SK-N-SH treated with all-trans-retinoic acid at 6 μM for 48 hours (cell line): ENCODE data around the gene MCU.

ENCODE experiments used
- ATAC-seq: fragments of 200-7000 bp; cut with Tn5 transposase; 3 replicates; pipeline ENCODE4 v1.9.1; 2020; ENCODE audit warnings: mild to moderate bottlenecking, moderate library complexity
- ARNTL ChIP-seq: fragments of 450-650 bp; formaldehyde crosslinking; IDR thresholded peaks from 2 replicates; pipeline ENCODE4 v1.5.0; 2020; ENCODE audit warnings: low read depth, mild to moderate bottlenecking, moderate library complexity, borderline replicate concordance
- BACH2 ChIP-seq: fragments of 250-450 bp; sonication (Bioruptor Pico); IDR thresholded peaks from 2 replicates; pipeline ENCODE4 v1.9.0; 2021; ENCODE audit warnings: mild to moderate bottlenecking, borderline replicate concordance
- ESRRG ChIP-seq: fragments of 250-450 bp; sonication (Bioruptor Pico); IDR thresholded peaks from 2 replicates; pipeline ENCODE4 v1.6.1; 2021; ENCODE audit warnings: mild to moderate bottlenecking
- GLIS3 ChIP-seq: fragments of 250-450 bp; sonication (Bioruptor Pico); IDR thresholded peaks from 2 replicates; pipeline ENCODE4 v1.5.0; 2020; ENCODE audit warnings: mild to moderate bottlenecking, moderate library complexity
- PPARA ChIP-seq: fragments of 250-450 bp; sonication (Bioruptor Pico); IDR thresholded peaks from 2 replicates; pipeline ENCODE4 v1.5.0; 2020; ENCODE audit warnings: mild to moderate bottlenecking, borderline replicate concordance
- RARB ChIP-seq: fragments of 250-450 bp; sonication (Bioruptor Pico); IDR thresholded peaks from 2 replicates; pipeline ENCODE4 v1.8.0; 2021; ENCODE audit warnings: mild to moderate bottlenecking, moderate library complexity
- SNAI2 ChIP-seq: fragments of 250-450 bp; sonication (Bioruptor Pico); IDR thresholded peaks from 2 replicates; pipeline ENCODE4 v1.5.0; 2020; ENCODE audit warnings: mild to moderate bottlenecking, moderate library complexity
- TCF4 ChIP-seq: fragments of 250-450 bp; sonication (Bioruptor Pico); IDR thresholded peaks from 2 replicates; pipeline ENCODE4 v1.8.0; 2021; ENCODE audit warnings: mild to moderate bottlenecking, moderate library complexity, borderline replicate concordance
- TOX ChIP-seq: fragments of 250-450 bp; sonication (Bioruptor Pico); IDR thresholded peaks from 2 replicates; pipeline ENCODE4 v1.8.0; 2021; ENCODE audit warnings: mild to moderate bottlenecking, moderate library complexity, borderline replicate concordance
- ZC3H10 ChIP-seq: fragments of 250-450 bp; sonication (Bioruptor Pico); IDR thresholded peaks from 2 replicates; pipeline ENCODE4 v1.5.1; 2021; ENCODE audit warnings: mild to moderate bottlenecking, moderate library complexity
- ZFP3 ChIP-seq: fragments of 250-450 bp; sonication (Bioruptor Pico); IDR thresholded peaks from 2 replicates; pipeline ENCODE4 v1.5.0; 2020; ENCODE audit warnings: mild to moderate bottlenecking, moderate library complexity
- ZFP30 ChIP-seq: fragments of 450-650 bp; formaldehyde crosslinking; IDR thresholded peaks from 2 replicates; pipeline ENCODE4 v1.5.0; 2022; ENCODE audit warnings: mild to moderate bottlenecking, moderate library complexity
- ZNF565 ChIP-seq: fragments of 450-650 bp; formaldehyde crosslinking; conservative IDR thresholded peaks from 2 replicates; pipeline ENCODE4 v1.5.0; 2020; ENCODE audit warnings: low read depth, mild to moderate bottlenecking, moderate library complexity
- ZNF70 ChIP-seq: fragments of 450-650 bp; formaldehyde crosslinking; IDR thresholded peaks from 2 replicates; pipeline ENCODE4 v1.5.0; 2020; ENCODE audit warnings: mild to moderate bottlenecking, moderate library complexity
- ZNF8 ChIP-seq: fragments of 450-650 bp; formaldehyde crosslinking; IDR thresholded peaks from 2 replicates; pipeline ENCODE4 v1.5.0; 2020; ENCODE audit warnings: mild to moderate bottlenecking, moderate library complexity
- TF ChIP-seq, protein P1 (sequence below): fragments of 250-450 bp; sonication (Bioruptor Pico); IDR thresholded peaks from 2 replicates; pipeline ENCODE4 v1.5.0; 2020; ENCODE audit warnings: mild to moderate bottlenecking, moderate library complexity
- TF ChIP-seq, protein P2 (sequence below): fragments of 250-450 bp; sonication (Bioruptor Pico); IDR thresholded peaks from 2 replicates; pipeline ENCODE4 v1.5.1; 2021; ENCODE audit warnings: mild to moderate bottlenecking, moderate library complexity
- TF ChIP-seq, protein P3 (sequence below): fragments of 250-450 bp; sonication (Bioruptor Pico); IDR thresholded peaks from 2 replicates; pipeline ENCODE4 v1.5.1; 2020; ENCODE audit warnings: low read depth, mild to moderate bottlenecking, moderate library complexity
- TF ChIP-seq, protein P4 (sequence below): fragments of 250-450 bp; sonication (Bioruptor Pico); IDR thresholded peaks from 2 replicates; pipeline ENCODE4 v1.8.0; 2021; ENCODE audit warnings: low read depth, mild to moderate bottlenecking, moderate library complexity, borderline replicate concordance

Gene MCU

DNA sequence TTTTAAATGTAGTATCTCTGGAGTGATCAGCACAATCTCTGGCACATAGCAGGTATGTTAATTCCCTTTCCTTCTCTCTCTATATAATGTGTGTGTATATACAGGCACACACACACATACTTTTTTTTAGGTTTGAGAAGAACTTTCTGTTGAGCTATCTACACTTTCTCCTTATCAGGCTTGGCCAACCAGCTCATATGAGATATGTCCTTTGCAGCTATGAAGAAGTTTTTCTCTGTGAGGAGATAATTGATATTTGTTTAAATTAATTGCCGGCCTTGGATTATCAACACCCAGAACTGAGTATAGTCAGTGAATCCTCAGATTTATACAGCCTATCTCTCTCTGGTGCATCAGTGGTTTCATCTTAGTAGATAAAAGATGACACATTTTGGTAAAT lies 2.3 kb upstream of the MCU start:
- no peak for ATAC-seq
- TF ChIP-seq ZNF70 (CRISPR knock-in tag): no peak
- TF ChIP-seq BACH2 (CRISPR knock-in tag): no peak
- no peak for TF ChIP-seq ZFP30 (CRISPR knock-in tag)

DNA sequence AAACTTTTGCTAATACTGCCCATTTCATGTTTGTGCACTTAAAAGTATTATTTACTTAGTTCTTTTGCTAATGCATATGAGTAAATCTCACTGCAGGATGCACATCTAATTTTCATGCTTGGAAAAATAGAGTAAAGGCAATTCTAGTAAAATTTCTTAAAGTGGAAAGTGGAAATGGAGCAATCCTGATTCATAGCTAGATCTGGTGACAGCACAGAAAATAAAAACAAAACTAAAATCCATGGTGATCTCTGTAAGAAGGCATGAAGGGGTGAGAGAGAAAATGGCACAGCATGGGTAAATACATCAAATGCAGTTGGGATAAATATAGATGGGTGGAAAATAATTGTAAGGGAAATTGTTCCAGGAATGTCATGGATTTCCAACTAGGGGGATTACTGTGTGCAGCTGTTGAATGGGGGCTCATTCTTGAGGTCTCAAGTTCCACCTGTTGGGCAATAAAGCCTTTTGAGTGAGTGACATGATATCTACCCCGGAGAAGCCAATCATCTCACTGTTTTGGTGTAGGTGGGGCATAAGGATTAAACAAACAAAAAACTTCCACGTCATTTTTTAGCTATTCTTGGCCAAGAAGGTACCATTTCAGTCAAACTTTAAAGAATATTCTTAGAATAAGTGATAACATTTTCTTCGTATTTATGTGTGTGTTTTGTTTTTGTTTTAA lies 1.7 kb upstream of the MCU start:
- TF ChIP-seq SNAI2 (CRISPR knock-in tag): no peak
- TF ChIP-seq ZNF8 (CRISPR knock-in tag): no peak
- TF ChIP-seq, protein P1, sequence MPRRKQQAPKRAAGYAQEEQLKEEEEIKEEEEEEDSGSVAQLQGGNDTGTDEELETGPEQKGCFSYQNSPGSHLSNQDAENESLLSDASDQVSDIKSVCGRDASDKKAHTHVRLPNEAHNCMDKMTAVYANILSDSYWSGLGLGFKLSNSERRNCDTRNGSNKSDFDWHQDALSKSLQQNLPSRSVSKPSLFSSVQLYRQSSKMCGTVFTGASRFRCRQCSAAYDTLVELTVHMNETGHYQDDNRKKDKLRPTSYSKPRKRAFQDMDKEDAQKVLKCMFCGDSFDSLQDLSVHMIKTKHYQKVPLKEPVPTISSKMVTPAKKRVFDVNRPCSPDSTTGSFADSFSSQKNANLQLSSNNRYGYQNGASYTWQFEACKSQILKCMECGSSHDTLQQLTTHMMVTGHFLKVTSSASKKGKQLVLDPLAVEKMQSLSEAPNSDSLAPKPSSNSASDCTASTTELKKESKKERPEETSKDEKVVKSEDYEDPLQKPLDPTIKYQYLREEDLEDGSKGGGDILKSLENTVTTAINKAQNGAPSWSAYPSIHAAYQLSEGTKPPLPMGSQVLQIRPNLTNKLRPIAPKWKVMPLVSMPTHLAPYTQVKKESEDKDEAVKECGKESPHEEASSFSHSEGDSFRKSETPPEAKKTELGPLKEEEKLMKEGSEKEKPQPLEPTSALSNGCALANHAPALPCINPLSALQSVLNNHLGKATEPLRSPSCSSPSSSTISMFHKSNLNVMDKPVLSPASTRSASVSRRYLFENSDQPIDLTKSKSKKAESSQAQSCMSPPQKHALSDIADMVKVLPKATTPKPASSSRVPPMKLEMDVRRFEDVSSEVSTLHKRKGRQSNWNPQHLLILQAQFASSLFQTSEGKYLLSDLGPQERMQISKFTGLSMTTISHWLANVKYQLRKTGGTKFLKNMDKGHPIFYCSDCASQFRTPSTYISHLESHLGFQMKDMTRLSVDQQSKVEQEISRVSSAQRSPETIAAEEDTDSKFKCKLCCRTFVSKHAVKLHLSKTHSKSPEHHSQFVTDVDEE (CRISPR knock-in tag): no peak
- no peak for TF ChIP-seq GLIS3 (CRISPR knock-in tag)
- TF ChIP-seq TOX (CRISPR knock-in tag): no peak
- TF ChIP-seq, protein P2, sequence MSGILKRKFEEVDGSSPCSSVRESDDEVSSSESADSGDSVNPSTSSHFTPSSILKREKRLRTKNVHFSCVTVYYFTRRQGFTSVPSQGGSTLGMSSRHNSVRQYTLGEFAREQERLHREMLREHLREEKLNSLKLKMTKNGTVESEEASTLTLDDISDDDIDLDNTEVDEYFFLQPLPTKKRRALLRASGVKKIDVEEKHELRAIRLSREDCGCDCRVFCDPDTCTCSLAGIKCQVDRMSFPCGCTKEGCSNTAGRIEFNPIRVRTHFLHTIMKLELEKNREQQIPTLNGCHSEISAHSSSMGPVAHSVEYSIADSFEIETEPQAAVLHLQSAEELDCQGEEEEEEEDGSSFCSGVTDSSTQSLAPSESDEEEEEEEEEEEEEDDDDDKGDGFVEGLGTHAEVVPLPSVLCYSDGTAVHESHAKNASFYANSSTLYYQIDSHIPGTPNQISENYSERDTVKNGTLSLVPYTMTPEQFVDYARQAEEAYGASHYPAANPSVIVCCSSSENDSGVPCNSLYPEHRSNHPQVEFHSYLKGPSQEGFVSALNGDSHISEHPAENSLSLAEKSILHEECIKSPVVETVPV (CRISPR knock-in tag): no peak
- no peak for TF ChIP-seq ZC3H10
- no peak for TF ChIP-seq RARB (CRISPR knock-in tag)
- no peak for TF ChIP-seq ESRRG
- no peak for TF ChIP-seq ZNF70 (CRISPR knock-in tag)
- TF ChIP-seq BACH2 (CRISPR knock-in tag): no peak
- no peak for TF ChIP-seq ZFP3
- no peak for TF ChIP-seq ZFP30 (CRISPR knock-in tag)
- no peak for TF ChIP-seq PPARA
- no peak for TF ChIP-seq ZNF565
- TF ChIP-seq ARNTL (CRISPR knock-in tag): no peak
- no peak for ATAC-seq

DNA sequence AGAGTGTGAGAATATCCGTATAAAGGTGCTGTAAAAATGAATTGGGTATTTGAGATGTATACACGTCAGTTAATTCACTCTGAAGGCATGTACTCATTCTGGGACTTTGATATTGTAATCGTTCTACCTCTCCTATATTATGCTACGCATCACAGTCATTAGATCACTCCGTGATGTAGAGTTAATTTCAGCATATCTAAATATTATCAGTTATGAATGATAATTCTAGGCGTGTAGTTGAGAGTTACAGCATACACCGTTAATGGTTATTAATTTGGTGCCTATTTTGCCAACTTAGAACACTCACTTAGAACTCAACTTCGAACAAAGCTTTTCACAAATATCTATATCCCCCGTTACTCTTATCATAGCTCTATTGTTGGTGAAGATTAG lies 477 bp upstream of the MCU start:
- 0 out of 3 replicates have a peak, but pooled peaks have one; percentile 2 for ATAC-seq

More for the DNA sequence above, 477 bp upstream of the MCU start:
- TF ChIP-seq, protein P1 (CRISPR knock-in tag): no peak
- TF ChIP-seq TOX (CRISPR knock-in tag): no peak
- TF ChIP-seq ARNTL (CRISPR knock-in tag): no peak
- no peak for TF ChIP-seq ZFP30 (CRISPR knock-in tag)
- TF ChIP-seq ZNF565: no peak
- no peak for TF ChIP-seq ZFP3
- TF ChIP-seq ZNF8 (CRISPR knock-in tag): no peak
- TF ChIP-seq, protein P3, sequence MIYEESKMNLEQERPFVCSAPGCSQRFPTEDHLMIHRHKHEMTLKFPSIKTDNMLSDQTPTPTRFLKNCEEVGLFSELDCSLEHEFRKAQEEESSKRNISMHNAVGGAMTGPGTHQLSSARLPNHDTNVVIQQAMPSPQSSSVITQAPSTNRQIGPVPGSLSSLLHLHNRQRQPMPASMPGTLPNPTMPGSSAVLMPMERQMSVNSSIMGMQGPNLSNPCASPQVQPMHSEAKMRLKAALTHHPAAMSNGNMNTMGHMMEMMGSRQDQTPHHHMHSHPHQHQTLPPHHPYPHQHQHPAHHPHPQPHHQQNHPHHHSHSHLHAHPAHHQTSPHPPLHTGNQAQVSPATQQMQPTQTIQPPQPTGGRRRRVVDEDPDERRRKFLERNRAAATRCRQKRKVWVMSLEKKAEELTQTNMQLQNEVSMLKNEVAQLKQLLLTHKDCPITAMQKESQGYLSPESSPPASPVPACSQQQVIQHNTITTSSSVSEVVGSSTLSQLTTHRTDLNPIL (CRISPR knock-in tag): no peak
- TF ChIP-seq PPARA: no peak
- TF ChIP-seq TCF4 (CRISPR knock-in tag): no peak
- TF ChIP-seq, protein P4, sequence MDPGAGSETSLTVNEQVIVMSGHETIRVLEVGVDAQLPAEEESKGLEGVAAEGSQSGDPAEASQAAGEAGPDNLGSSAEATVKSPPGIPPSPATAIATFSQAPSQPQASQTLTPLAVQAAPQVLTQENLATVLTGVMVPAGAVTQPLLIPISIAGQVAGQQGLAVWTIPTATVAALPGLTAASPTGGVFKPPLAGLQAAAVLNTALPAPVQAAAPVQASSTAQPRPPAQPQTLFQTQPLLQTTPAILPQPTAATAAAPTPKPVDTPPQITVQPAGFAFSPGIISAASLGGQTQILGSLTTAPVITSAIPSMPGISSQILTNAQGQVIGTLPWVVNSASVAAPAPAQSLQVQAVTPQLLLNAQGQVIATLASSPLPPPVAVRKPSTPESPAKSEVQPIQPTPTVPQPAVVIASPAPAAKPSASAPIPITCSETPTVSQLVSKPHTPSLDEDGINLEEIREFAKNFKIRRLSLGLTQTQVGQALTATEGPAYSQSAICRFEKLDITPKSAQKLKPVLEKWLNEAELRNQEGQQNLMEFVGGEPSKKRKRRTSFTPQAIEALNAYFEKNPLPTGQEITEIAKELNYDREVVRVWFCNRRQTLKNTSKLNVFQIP (CRISPR knock-in tag): no peak
- no peak for TF ChIP-seq SNAI2 (CRISPR knock-in tag)
- TF ChIP-seq, all 23 proteins: peak for 0
